ENCODE measurements around the gene CST11. TPM values are rescaled to one million over a fixed set of nuclear protein-coding genes. Genes with fewer than 3 reads are reported as not detected.

CST11 gene
- total and polyA plus RNA-seq, 10 of the 15 experiments (the other 5 are each of a cell fraction or from before 2014, with no cell fraction given) = 0.33 TPM; not detected in 9

- TF ChIP-seq PAX5 (IDR thresholded peaks at IDR 0.05; ENCODE audit: borderline replicate concordance, low read depth, low read length) (no peak), SKIL (IDR thresholded peaks at IDR 0.05; ENCODE audit: low read depth, poor library complexity, severe bottlenecking) (no peak), HDAC2 (IDR thresholded peaks at IDR 0.05) (no peak)
- no peaks in the 10 kb centered on the region for H4K20me1 ChIP-seq (ENCODE audit: control insufficient read depth, insufficient read depth)
- in situ Hi-C loops (cut with MboI) (no loop called here), intact Hi-C loops (cut with micrococcal nuclease; ENCODE audit: unreplicated experiment) (no loop called here)
- H3K79me2 ChIP-seq (ENCODE audit: control insufficient read depth, insufficient read depth, low read length) = no peaks in the 10 kb centered on the region
- DNase-seq (ENCODE audit: low read depth, low spot score) (no peak), FAIRE-seq (no peak), ATAC-seq (no peak)
- H3K9ac ChIP-seq (ENCODE audit: control insufficient read depth, insufficient read depth, low read length) = no peak overlapping the region
- ChIA-PET SMC1A (ENCODE audit: uncharacterized antibody, unreplicated experiment) (interaction anchor here (1.1 kb wide), 1 partner anchor 14 kb away, joined by 3 read pairs; no protein-coding TSS in a partner anchor), CTCF (interaction anchor here (0.6 to 1.2 kb wide), 3 partner anchors 13 to 174 kb away, joined by 3 to 7 read pairs (median 3); no protein-coding TSS in a partner anchor), RAD21 (ENCODE audit: unreplicated experiment) (no interaction called here), POLR2A (no interaction called here)
- no peak overlapping the region for H3K4me2 ChIP-seq (ENCODE audit: control insufficient read depth, insufficient read depth)
- H3K36me3 ChIP-seq (ENCODE audit: control insufficient read depth in 2 of 2, insufficient read depth in 2 of 2, low read length in 1 of 2) = no peaks in the 10 kb centered on the region
- BruUV-seq (replicated peaks) = no TSS peak
- H3K4me1 ChIP-seq (ENCODE audit: control insufficient read depth, insufficient read depth, low read length) = no peaks in the 10 kb centered on the region
- H3K27ac ChIP-seq (ENCODE audit: control insufficient read depth, insufficient read depth) = no peak overlapping the region
- no peak overlapping the region for H2AFZ ChIP-seq (ENCODE audit: control insufficient read depth, low read depth, low read length)
- H3K9me3 ChIP-seq (replicated peaks; ENCODE audit: control insufficient read depth, insufficient read depth, low read length) = no peaks in the 10 kb centered on the region
- no peak overlapping the region for H3K4me3 ChIP-seq
- H3K27me3 ChIP-seq (replicated peaks in 1 of 2; ENCODE audit: control insufficient read depth in 2 of 2, insufficient read depth in 2 of 2, low read length in 1 of 2) = no peaks in the 10 kb centered on the region; a peak in 1 of 4 replicates
- WGBS (ENCODE audit: insufficient coverage, insufficient replicate concordance, low lambda C conversion rate, missing lambda C conversion rate) = 2% methylated on average over 3 of the region's 3 CpGs
Observed at GRCh38 chr20:23433628-23434027, 19.0 kb downstream of the CST11 start.

- H3K4me3 ChIP-seq = no peak overlapping the region
- 50% methylated on average over 8 of the region's 9 CpGs for WGBS (ENCODE audit: insufficient coverage, insufficient replicate concordance, low lambda C conversion rate, missing lambda C conversion rate)
- no peaks in the 10 kb centered on the region; the same call in 1 of the 2 replicates for H3K4me1 ChIP-seq (ENCODE audit: control insufficient read depth, insufficient read depth, low read length)
- in situ Hi-C loops (cut with MboI) = no loop called here
- FAIRE-seq = no peak
- TF ChIP-seq ZBED1 (IDR thresholded peaks at IDR 0.05; ENCODE audit: borderline replicate concordance) (no peak), GATAD2B (conservative IDR thresholded peaks at IDR 0.05; ENCODE audit: low read depth) (no peak)
- ChIA-PET CTCF (no interaction called here), SMC1A (ENCODE audit: uncharacterized antibody, unreplicated experiment) (no interaction called here), RAD21 (ENCODE audit: unreplicated experiment) (no interaction called here), POLR2A (no interaction called here)
- H3K27me3 ChIP-seq (replicated peaks in 1 of 2; ENCODE audit: control insufficient read depth in 2 of 2, insufficient read depth in 2 of 2, low read length in 1 of 2) = no peaks in the 10 kb centered on the region
- H3K9ac ChIP-seq (ENCODE audit: control insufficient read depth, insufficient read depth, low read length) = no peak overlapping the region
- no peak for DNase-seq (ENCODE audit: low read depth, low spot score)
- H2AFZ ChIP-seq (ENCODE audit: control insufficient read depth, low read depth, low read length) = no peak overlapping the region
- peaks cover 12% of the 10 kb centered on the region for H3K79me2 ChIP-seq (ENCODE audit: control insufficient read depth, insufficient read depth, low read length)
- no peak overlapping the region for H3K27ac ChIP-seq (ENCODE audit: control insufficient read depth, insufficient read depth)
- intact Hi-C loops (cut with micrococcal nuclease; ENCODE audit: unreplicated experiment) = no loop called here
- no peaks in the 10 kb centered on the region for H3K9me3 ChIP-seq (replicated peaks; ENCODE audit: control insufficient read depth, insufficient read depth, low read length)
- no peak overlapping the region for H3K4me2 ChIP-seq (ENCODE audit: control insufficient read depth, insufficient read depth)
- no peaks in the 10 kb centered on the region for H3K36me3 ChIP-seq (ENCODE audit: control insufficient read depth in 2 of 2, insufficient read depth in 2 of 2, low read length in 1 of 2)
- no peaks in the 10 kb centered on the region for H4K20me1 ChIP-seq (ENCODE audit: control insufficient read depth, insufficient read depth)
- no TSS peak for BruUV-seq (replicated peaks)
- no peak for ATAC-seq
Observed at GRCh38 chr20:23425129-23425528, 27.5 kb downstream of the CST11 start.
